Measurements from ENCODE around the gene FFAR4. TPM values are rescaled to one million over a fixed set of nuclear protein-coding genes. Genes with fewer than 3 reads are reported as not detected.

FFAR4 gene
- total and polyA plus RNA-seq, 2 donors (not counting 3 experiments of a cell fraction or from before 2014, with no cell fraction given), result not detected

GRCh38 chr10:93554760-93555432 lies 11.6 kb upstream of the FFAR4 start:
- Histone ChIP-seq H4K20me1 (replicated peaks; ENCODE audit: control insufficient read depth, extremely low read depth, insufficient read depth, low read length) (no peaks in the 10 kb centered on the region), H3K4me1 (ENCODE audit: control insufficient read depth, extremely low read depth, insufficient read depth, low read length) (peaks cover 6% of the 10 kb centered on the region), H3K9ac (replicated peaks; ENCODE audit: extremely low read depth, insufficient read depth, low read length) (no peak overlapping the region), H3K79me2 (ENCODE audit: control insufficient read depth, insufficient read depth, low read length) (no peaks in the 10 kb centered on the region), H3K27ac (ENCODE audit: insufficient read depth, low read depth, low read length) (no peak overlapping the region), H3K36me3 (ENCODE audit: control insufficient read depth in 2 of 2, extremely low read depth in 1 of 2, insufficient read depth in 2 of 2, low read length in 2 of 2) (no peaks in the 10 kb centered on the region), H3K4me3 (replicated peaks in 1 of 3; ENCODE audit: insufficient read depth in 1 of 3, low read depth in 1 of 3, low read length in 3 of 3) (no peak overlapping the region), H3K27me3 (ENCODE audit: control insufficient read depth in 2 of 2, insufficient read depth in 2 of 2, low read length in 2 of 2) (no peaks in the 10 kb centered on the region), H3K9me1 (replicated peaks; ENCODE audit: control insufficient read depth, extremely low read depth, insufficient read depth, low read length) (no peaks in the 10 kb centered on the region), H3K9me3 (replicated peaks; ENCODE audit: control insufficient read depth, insufficient read depth, low read length) (no peaks in the 10 kb centered on the region), H3K4me2 (ENCODE audit: insufficient read depth, low read length) (no peak overlapping the region), H2AFZ (ENCODE audit: low read depth, low read length) (peak overlapping the region; percentile 63)
- dilution Hi-C loops (cut with MboI; ENCODE audit: extremely low pct_ligation_motif_present, low sequenced_read_pairs) (no loop called here), intact Hi-C loops (cut with micrococcal nuclease) (loop anchor here (1.0 to 2.0 kb wide), 4 partner anchors 125 to 366 kb away; no protein-coding TSS in a partner anchor)
- no TSS peak for BruUV-seq (replicated peaks)
- TF ChIP-seq CTCF (IDR thresholded peaks at IDR 0.05; ENCODE audit: extremely low read depth in 1 of 2, insufficient read depth in 1 of 2, low read depth in 1 of 2, low read length in 2 of 2) (peak; percentile 84 to 90), FOS (IDR thresholded peaks at IDR 0.05; ENCODE audit: borderline replicate concordance, insufficient read depth, low read length) (peak; percentile 32), MYC (IDR thresholded peaks at IDR 0.05; ENCODE audit: low read depth, low read length) (no peak), POLR2AphosphoS5 (IDR thresholded peaks at IDR 0.05; ENCODE audit: insufficient read depth, low read depth, low read length) (no peak)
- DNase-seq (ENCODE audit: low read depth, low spot score) (peak; percentile 74), FAIRE-seq (peak; percentile 97)
- POLR2A ChIA-PET, result no interaction called here
- CTCF ChIA-PET, result interaction anchor here (0.5 to 6.0 kb wide), 43 partner anchors 9 to 889 kb away, joined by 3 to 239 read pairs (median 5); partner anchors contain the start of genes CEP55, FFAR4 and FRA10AC1

GRCh38 chr10:93559490-93559889 lies 7.0 kb upstream of the FFAR4 start:
- dilution Hi-C loops (cut with MboI; ENCODE audit: extremely low pct_ligation_motif_present, low sequenced_read_pairs), result no loop called here
- Histone ChIP-seq H3K79me2 (ENCODE audit: control insufficient read depth, insufficient read depth, low read length) (no peaks in the 10 kb centered on the region), H3K36me3 (ENCODE audit: control insufficient read depth in 2 of 2, extremely low read depth in 1 of 2, insufficient read depth in 2 of 2, low read length in 2 of 2) (no peaks in the 10 kb centered on the region), H4K20me1 (replicated peaks; ENCODE audit: control insufficient read depth, extremely low read depth, insufficient read depth, low read length) (no peaks in the 10 kb centered on the region), H2AFZ (ENCODE audit: low read depth, low read length) (no peak overlapping the region), H3K27ac (ENCODE audit: insufficient read depth, low read depth, low read length) (no peak overlapping the region), H3K27me3 (ENCODE audit: control insufficient read depth in 2 of 2, insufficient read depth in 2 of 2, low read length in 2 of 2) (peaks cover 3 to 6% of the 10 kb centered on the region in 2 experiments), H3K9ac (replicated peaks; ENCODE audit: extremely low read depth, insufficient read depth, low read length) (no peak overlapping the region), H3K4me2 (ENCODE audit: insufficient read depth, low read length) (no peak overlapping the region), H3K9me1 (replicated peaks; ENCODE audit: control insufficient read depth, extremely low read depth, insufficient read depth, low read length) (no peaks in the 10 kb centered on the region), H3K4me3 (replicated peaks in 1 of 3; ENCODE audit: insufficient read depth in 1 of 3, low read depth in 1 of 3, low read length in 3 of 3) (no peak overlapping the region), H3K4me1 (ENCODE audit: control insufficient read depth, extremely low read depth, insufficient read depth, low read length) (peaks cover 6% of the 10 kb centered on the region), H3K9me3 (replicated peaks; ENCODE audit: control insufficient read depth, insufficient read depth, low read length) (no peaks in the 10 kb centered on the region)
- ChIA-PET POLR2A (no interaction called here), CTCF (no interaction called here)
- no TSS peak for BruUV-seq (replicated peaks)
- intact Hi-C loops (cut with micrococcal nuclease), result no loop called here
- FAIRE-seq (no peak), DNase-seq (ENCODE audit: low read depth, low spot score) (no peak)
- no peak for TF ChIP-seq FOS (IDR thresholded peaks at IDR 0.05; ENCODE audit: borderline replicate concordance, insufficient read depth, low read length)
- TF ChIP-seq MAX (IDR thresholded peaks at IDR 0.05; ENCODE audit: insufficient read depth, insufficient read length), result no peak
